Measurements from ENCODE around the gene SULT2B1.

SULT2B1 gene

GRCh38 chr19:48600679-48601417 is 48.9 kb downstream of the SULT2B1 start:
- DNase-seq (ENCODE audit: low read depth): no peak

- DNase-seq (ENCODE audit: low read depth): no peak
These were observed 51.0 kb downstream of the SULT2B1 start for GRCh38 chr19:48603001-48603400.

DNA sequence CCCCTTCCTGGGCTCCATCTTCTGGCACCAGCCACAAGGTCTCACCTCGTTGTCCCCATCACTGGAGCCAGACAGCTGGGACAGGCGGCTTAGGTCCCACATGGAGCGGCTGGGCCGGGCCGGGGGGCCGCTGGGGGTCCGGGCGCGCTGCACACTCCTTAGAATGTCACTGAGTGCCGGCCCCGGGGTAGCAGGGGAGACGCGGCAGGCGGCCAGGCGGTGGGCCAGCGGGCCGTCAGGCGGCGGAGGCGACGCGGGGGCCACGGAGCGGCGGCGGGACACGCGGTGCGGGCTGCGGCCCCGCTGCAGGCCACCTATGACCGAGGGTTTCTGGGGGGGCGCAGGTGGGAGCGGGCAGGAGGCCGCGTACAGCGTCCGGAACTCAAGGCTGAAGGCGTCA is 51.5 kb downstream of the SULT2B1 start:
- DNase-seq (ENCODE audit: low read depth): no peak

- no peak for DNase-seq (ENCODE audit: low read depth)
These were observed 51.9 kb downstream of the SULT2B1 start for GRCh38 chr19:48603850-48604249.

DNA sequence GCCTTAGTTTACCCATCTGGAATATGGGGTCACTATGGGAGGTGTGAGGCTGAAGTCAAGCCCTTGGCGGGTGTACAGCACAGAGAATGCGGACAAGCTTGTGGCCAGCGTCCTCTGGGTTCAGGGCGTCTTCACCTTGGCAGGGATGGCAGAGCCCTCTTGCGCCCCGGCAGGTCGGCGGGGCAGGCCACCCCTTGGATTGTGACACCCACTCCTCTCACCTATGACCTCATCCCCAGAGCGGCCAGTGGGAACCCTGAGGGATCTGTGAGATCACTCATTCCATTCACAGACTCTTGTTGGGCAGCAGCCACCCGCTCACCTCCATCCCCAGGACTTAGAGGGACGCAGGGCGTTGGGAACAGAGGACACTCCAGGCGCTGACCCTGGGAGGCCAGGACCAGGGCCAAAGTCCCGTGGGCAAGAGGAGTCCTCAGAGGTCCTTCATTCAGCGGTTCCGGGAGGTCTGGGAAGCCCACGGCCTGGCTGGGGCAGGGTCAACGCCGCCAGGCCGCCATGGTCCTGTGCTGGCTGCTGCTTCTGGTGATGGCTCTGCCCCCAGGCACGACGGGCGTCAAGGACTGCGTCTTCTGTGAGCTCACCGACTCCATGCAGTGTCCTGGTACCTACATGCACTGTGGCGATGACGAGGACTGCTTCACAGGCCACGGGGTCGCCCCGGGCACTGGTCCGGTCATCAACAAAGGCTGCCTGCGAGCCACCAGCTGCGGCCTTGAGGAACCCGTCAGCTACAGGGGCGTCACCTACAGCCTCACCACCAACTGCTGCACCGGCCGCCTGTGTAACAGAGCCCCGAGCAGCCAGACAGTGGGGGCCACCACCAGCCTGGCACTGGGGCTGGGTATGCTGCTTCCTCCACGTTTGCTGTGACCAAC is 54.7 kb downstream of the SULT2B1 start, which contains the start of gene SPACA4:
SPACA4 (plus strand) TSS at position 280 of the 896 bp plus-strand sequence; CDS start at position 517, 237 bp downstream.
- no peak for DNase-seq (ENCODE audit: low read depth)

GRCh38 chr19:48607359-48607755 is 55.4 kb downstream of the SULT2B1 start:
- no peak for DNase-seq (ENCODE audit: low read depth)

- DNase-seq (ENCODE audit: low read depth): no peak
These were observed 56.9 kb downstream of the SULT2B1 start for GRCh38 chr19:48608798-48609263.

GRCh38 chr19:48609571-48610108 is 57.7 kb downstream of the SULT2B1 start:
- no peak for DNase-seq (ENCODE audit: low read depth)

GRCh38 chr19:48611872-48612271 is 59.9 kb downstream of the SULT2B1 start:
- DNase-seq (ENCODE audit: low read depth): no peak

GRCh38 chr19:48613024-48613851 is 61.3 kb downstream of the SULT2B1 start:
- no peak for DNase-seq (ENCODE audit: low read depth)

- DNase-seq (ENCODE audit: low read depth): no peak
These were observed 62.0 kb downstream of the SULT2B1 start for GRCh38 chr19:48613852-48614435.

- DNase-seq (ENCODE audit: low read depth): no peak
These were observed 62.7 kb downstream of the SULT2B1 start, which contains the start of gene FAM83E for GRCh38 chr19:48614436-48615230. TSS of gene FAM83E (minus strand) at chr19:48615076. CDS start at chr19:48613372, 1,704 bp downstream.

DNA sequence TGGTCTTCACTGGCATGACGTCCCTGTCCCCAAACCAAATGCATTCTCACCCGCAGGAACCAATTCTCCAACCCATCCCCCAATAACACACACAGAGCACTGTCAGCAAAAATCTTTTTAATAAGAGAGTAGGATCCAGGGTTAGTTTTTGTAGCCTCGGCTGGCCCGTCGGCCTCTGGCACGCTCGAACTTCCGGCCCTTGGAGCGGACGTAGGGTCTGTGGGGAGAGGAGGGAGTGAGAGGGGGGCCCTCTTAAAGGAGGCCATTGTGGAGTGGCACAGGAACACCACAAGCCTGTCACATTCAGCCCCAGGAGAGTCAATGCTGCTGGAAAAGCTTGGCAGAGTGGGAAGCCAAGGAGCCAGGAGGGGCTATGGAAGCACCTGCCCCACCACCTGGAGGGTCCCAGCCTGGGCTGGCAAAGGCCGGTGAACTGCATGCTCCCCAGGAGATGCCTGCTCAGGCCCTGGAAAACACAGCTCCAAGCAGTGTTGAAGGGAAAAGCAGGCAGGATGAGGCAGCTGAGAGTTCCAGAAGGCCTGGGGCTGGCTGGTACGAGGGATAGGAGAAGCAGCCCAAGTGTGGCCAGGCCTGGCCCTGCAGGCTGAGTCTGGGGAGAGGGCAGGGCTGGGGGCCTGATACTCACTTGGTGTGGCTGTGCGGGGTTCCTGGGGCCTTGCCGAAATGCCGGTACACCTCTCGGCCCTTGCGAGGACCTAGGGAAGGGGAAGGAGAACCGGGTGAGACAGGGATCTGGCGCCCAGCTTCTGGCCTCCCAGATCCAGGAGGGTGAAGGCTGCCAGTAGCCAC is 63.5 kb downstream of the SULT2B1 start:
- no peak for DNase-seq (ENCODE audit: low read depth)

- DNase-seq (ENCODE audit: low read depth): no peak
These were observed 64.1 kb downstream of the SULT2B1 start for GRCh38 chr19:48616041-48616436.

DNA sequence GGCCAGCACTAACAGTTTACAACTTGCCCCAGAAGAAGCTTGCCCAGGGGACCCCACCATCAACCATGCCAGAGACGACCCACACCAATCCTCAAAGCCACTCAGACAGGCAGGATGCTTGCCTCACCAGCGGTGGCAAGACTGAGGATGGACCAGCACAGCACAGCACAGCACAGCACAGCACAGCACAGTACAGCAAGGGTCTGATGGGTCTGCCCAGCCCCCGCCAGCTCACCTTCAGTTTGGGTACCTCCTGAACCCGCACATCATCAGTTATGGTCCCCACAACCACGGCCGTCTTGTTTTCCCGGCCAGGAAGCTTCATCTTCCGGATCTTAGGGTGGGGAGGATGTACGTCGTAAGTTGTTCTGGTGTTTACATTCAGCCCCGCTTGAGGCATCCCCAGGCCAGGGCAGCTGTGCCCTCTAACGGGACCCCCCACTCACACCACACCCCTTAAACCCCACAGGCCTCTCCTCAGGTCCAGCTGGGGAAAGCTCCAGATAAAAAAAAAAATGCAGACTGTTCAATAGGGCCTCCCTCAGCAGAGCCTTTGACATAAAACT is 64.6 kb downstream of the SULT2B1 start:
- DNase-seq (ENCODE audit: low read depth): no peak

DNA sequence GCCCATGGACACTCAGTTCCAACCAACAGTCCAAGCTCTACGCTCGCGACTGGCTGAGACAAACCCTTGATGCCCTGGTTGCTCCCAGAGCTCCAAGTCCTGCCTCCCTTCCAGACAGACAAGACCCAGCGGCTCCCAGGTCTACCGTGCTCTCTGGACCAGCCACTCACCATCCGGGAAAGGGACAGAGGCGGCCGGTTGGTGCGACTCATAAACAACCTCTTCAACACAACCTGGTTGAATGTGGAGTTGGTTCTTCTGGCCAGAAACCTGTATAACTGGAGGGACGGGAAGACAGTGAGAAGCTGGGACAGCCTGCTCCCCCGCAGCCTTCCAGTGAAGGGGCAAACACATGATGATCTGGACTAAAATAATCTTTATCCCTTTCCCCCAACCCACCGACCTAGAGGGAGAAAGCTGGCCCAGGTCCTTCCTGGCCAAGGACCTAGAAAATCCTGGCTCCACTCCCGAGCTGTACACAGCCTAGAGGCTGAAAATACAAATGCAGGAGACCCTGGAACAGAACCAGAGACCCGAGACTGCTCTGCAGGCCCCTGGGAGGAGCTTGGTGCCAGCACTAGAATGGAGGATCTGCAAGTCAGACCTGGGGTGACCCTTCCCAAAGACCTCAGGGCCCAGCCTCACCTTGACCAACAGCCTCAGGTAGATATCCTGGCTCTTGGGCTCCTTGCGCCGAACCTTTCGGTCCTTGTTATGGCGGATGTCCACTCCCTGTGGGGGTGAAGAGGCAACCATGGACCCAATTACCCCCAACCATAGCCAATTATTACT is 65.4 kb downstream of the SULT2B1 start:
- no peak for DNase-seq (ENCODE audit: low read depth)

DNA sequence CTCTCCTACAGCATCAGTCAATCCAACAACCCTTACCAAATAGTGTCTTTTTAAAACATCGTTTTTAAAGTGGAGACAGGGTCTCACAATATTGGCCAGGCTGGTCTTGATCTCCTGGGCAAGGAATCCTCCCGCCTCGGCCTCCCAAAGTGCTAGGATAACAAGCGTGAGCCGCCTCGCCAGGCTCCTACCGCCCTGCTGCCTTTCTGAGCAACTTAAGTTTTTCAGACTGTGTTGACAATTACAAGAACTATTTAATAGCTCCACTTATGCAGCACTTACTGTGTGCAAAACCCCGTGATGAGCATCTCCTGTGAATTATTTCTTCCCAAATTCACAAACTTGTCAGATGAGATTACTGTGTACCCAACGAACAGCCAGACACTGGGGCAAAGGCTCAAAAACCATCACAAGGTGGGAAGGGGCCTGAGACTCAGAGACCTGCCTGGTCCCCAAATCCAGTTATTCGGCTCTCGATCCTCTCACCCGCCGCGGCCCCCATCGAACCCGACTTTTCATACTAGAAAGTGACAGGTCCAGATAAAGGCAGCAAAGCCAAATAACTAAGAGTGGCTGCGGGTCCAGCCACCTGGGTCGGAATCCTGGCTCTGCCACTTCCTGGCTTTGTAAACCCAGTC is 66.4 kb downstream of the SULT2B1 start:
- DNase-seq (ENCODE audit: low read depth): no peak
